ENCODE data around the gene U2AF2. TPM values are rescaled to one million over a fixed set of nuclear protein-coding genes. Genes with fewer than 3 reads are reported as not detected.
"Not testable (repeated sequence)": the region's sequence is repeated elsewhere in the genome, so short reads cannot be mapped to it uniquely, and the experiment has no call there.

The U2AF2 gene
- total RNA-seq, 1 experiment from 2014 or later: 289 TPM

- Histone ChIP-seq H3K36me3 (ENCODE audit: control insufficient read depth, insufficient read depth, low read length) (no peaks in the 10 kb centered on the region), H3K27me3 (replicated peaks; ENCODE audit: control insufficient read depth, insufficient read depth, low read length) (no peaks in the 10 kb centered on the region), H3K9me3 (peaks cover 8% of the 10 kb centered on the region), H3K4me1 (peaks cover 17% of the 10 kb centered on the region), H3K4me3 (ENCODE audit: low read depth, low read length) (no peak overlapping the region)
- BruUV-seq (replicated peaks): no TSS peak
- TF ChIP-seq, protein P1, sequence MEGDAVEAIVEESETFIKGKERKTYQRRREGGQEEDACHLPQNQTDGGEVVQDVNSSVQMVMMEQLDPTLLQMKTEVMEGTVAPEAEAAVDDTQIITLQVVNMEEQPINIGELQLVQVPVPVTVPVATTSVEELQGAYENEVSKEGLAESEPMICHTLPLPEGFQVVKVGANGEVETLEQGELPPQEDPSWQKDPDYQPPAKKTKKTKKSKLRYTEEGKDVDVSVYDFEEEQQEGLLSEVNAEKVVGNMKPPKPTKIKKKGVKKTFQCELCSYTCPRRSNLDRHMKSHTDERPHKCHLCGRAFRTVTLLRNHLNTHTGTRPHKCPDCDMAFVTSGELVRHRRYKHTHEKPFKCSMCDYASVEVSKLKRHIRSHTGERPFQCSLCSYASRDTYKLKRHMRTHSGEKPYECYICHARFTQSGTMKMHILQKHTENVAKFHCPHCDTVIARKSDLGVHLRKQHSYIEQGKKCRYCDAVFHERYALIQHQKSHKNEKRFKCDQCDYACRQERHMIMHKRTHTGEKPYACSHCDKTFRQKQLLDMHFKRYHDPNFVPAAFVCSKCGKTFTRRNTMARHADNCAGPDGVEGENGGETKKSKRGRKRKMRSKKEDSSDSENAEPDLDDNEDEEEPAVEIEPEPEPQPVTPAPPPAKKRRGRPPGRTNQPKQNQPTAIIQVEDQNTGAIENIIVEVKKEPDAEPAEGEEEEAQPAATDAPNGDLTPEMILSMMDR (IDR thresholded peaks at IDR 0.05; ENCODE audit: insufficient read depth in 1 of 2, low read depth in 1 of 2, low read length in 1 of 2, severe bottlenecking in 1 of 2, unreplicated experiment in 1 of 2): no peak
- H3K4me3 Mint-ChIP-seq (ENCODE audit: unreplicated experiment): no peak overlapping the region
- H3K9me3 Mint-ChIP-seq (ENCODE audit: unreplicated experiment): peaks cover 20% of the 10 kb centered on the region
- no peak for DNase-seq
- no peaks in the 10 kb centered on the region for H3K27me3 Mint-ChIP-seq (ENCODE audit: insufficient read depth, unreplicated experiment)
- ChIA-PET CTCF (interaction anchor here (0.7 kb wide), 1 partner anchor 50 kb away, joined by 7 read pairs; no protein-coding TSS in a partner anchor), POLR2A (no interaction called here)
- intact Hi-C loops (cut with micrococcal nuclease; ENCODE audit: unreplicated experiment): no loop called here
- H3K27ac Mint-ChIP-seq (ENCODE audit: unreplicated experiment): no peak overlapping the region
- peaks cover 18% of the 10 kb centered on the region for H3K36me3 Mint-ChIP-seq (ENCODE audit: insufficient read depth, unreplicated experiment)
- H3K4me1 Mint-ChIP-seq (ENCODE audit: low read depth, unreplicated experiment): peaks cover 25% of the 10 kb centered on the region
Observed at GRCh38 chr19:55716531-55716930, 61.7 kb downstream of the U2AF2 start.

GRCh38 chr19:55717251-55717650, 62.4 kb downstream of the U2AF2 start:
- peak overlapping the region; percentile 42 for H3K27ac Mint-ChIP-seq (ENCODE audit: unreplicated experiment)
- Histone ChIP-seq H3K36me3 (ENCODE audit: control insufficient read depth, insufficient read depth, low read length) (no peaks in the 10 kb centered on the region), H3K4me3 (ENCODE audit: low read depth, low read length) (no peak overlapping the region), H3K27me3 (replicated peaks; ENCODE audit: control insufficient read depth, insufficient read depth, low read length) (no peaks in the 10 kb centered on the region), H3K9me3 (peaks cover 15% of the 10 kb centered on the region), H3K4me1 (peaks cover 17% of the 10 kb centered on the region)
- CTCF ChIA-PET: no interaction called here
- DNase-seq: no peak
- TF ChIP-seq, protein P1 (IDR thresholded peaks at IDR 0.05; ENCODE audit: insufficient read depth in 1 of 2, low read depth in 1 of 2, low read length in 1 of 2, severe bottlenecking in 1 of 2, unreplicated experiment in 1 of 2): no peak
- peaks cover 22% of the 10 kb centered on the region for H3K9me3 Mint-ChIP-seq (ENCODE audit: unreplicated experiment)
- H3K4me3 Mint-ChIP-seq (ENCODE audit: unreplicated experiment): peak overlapping the region; percentile 6
- no peaks in the 10 kb centered on the region for H3K27me3 Mint-ChIP-seq (ENCODE audit: insufficient read depth, unreplicated experiment)
- intact Hi-C loops (cut with micrococcal nuclease; ENCODE audit: unreplicated experiment): no loop called here
- no TSS peak for BruUV-seq (replicated peaks)
- POLR2A ChIA-PET: no interaction called here
- H3K4me1 Mint-ChIP-seq (ENCODE audit: low read depth, unreplicated experiment): peaks cover 25% of the 10 kb centered on the region
- H3K36me3 Mint-ChIP-seq (ENCODE audit: insufficient read depth, unreplicated experiment): peaks cover 11% of the 10 kb centered on the region

GRCh38 chr19:55717879-55718711, 63.3 kb downstream of the U2AF2 start:
- Mint-ChIP-seq H3K27ac (ENCODE audit: unreplicated experiment) (peak overlapping the region; percentile 42), H3K4me3 (ENCODE audit: unreplicated experiment) (peak overlapping the region; percentile 6), H3K4me1 (ENCODE audit: low read depth, unreplicated experiment) (peaks cover 25% of the 10 kb centered on the region), H3K9me3 (ENCODE audit: unreplicated experiment) (peaks cover 20% of the 10 kb centered on the region)
- H3K4me3 ChIP-seq (ENCODE audit: low read depth, low read length); POLR2A ChIA-PET; H3K36me3 Mint-ChIP-seq (ENCODE audit: insufficient read depth, unreplicated experiment); H3K36me3 ChIP-seq (ENCODE audit: control insufficient read depth, insufficient read depth, low read length); H3K27me3 Mint-ChIP-seq (ENCODE audit: insufficient read depth, unreplicated experiment); BruUV-seq (replicated peaks); H3K27me3 ChIP-seq (replicated peaks; ENCODE audit: control insufficient read depth, insufficient read depth, low read length); CTCF ChIA-PET; intact Hi-C loops (cut with micrococcal nuclease; ENCODE audit: unreplicated experiment): not testable (repeated sequence)
- peaks cover 17% of the 10 kb centered on the region for H3K4me1 ChIP-seq
- peak; percentile 39 to 68 for DNase-seq
- H3K9me3 ChIP-seq: peaks cover 19% of the 10 kb centered on the region
